GM12878 (cell line): ENCODE results near the gene TIFAB. TPM values are rescaled to one million over a fixed set of nuclear protein-coding genes. Genes with fewer than 3 reads are reported as not detected.

Source experiments
- ATAC-seq: fragments of 200-7000 bp; cut with Tn5 transposase; 3 replicates; pipeline ENCODE4 v1.9.1; 2020; ENCODE audit warnings: mild to moderate bottlenecking, moderate library complexity
- BruUV-seq: library from RNA; stranded (reverse); fragments of 400-500 nt; replicated peaks from 2 replicates; lab custom pipeline; 2021; lab: Mats Ljungman, UMichigan
- CTCF ChIA-PET: fragments of 300-600 bp; sonication (Branson Sonifier 250); formaldehyde crosslinking; extraction: SDS; loops from one replicate; lab custom pipeline; 2021; ENCODE audit warnings: inconsistent platforms; lab: Yijun Ruan, JAX
- POLR2A ChIA-PET: fragments of 350-600 bp; formaldehyde crosslinking; extraction: SDS; loops from one replicate; lab custom pipeline; 2021; ENCODE audit warnings: inconsistent platforms; lab: Charles Lee
- RAD21 ChIA-PET: fragments of 300-600 bp; sonication (Branson Sonifier 250); formaldehyde crosslinking; loops from one replicate; lab custom pipeline; 2023; ENCODE audit warnings: antibody characterized with exemption; ENCODE audit not compliant: unreplicated experiment; lab: Charles Lee
- SMC1A ChIA-PET: fragments of 300-600 bp; sonication (Branson Sonifier 250); formaldehyde crosslinking; loops from one replicate; lab custom pipeline; 2023; ENCODE audit not compliant: unreplicated experiment, uncharacterized antibody; lab: Charles Lee
- DNase-seq: peaks from one replicate; pipeline ENCODE4 v3.0.0-alpha.2; 2011; ENCODE audit warnings: low read depth, low spot score
- FAIRE-seq: peaks from 3 replicates; lab custom pipeline; 2011; peaks lifted over from hg19 to GRCh38; lab: Jason Lieb, UNC
- H2AFZ ChIP-seq: 2 replicates; pipeline ENCODE4 v1.6.0; 2011; ENCODE audit warnings: low read depth, low read length, control low read depth; ENCODE audit not compliant: control insufficient read depth
- H3K27ac ChIP-seq: 2 replicates; pipeline ENCODE4 v1.5.1; 2011; ENCODE audit warnings: control low read depth; ENCODE audit not compliant: control insufficient read depth, insufficient read depth
- H3K27me3 ChIP-seq, 2 experiments: replicated peaks in 1 of 2; 2 replicates each; pipeline versions ENCODE4 v1.6.0 to v1.6.1; 2011; ENCODE audit warnings: low read length in 1 of 2; ENCODE audit not compliant: control insufficient read depth in 2 of 2, insufficient read depth in 2 of 2
- H3K36me3 ChIP-seq, 2 experiments: 2 replicates each; pipeline ENCODE4 v1.5.1; 2011; ENCODE audit warnings: low read length in 1 of 2; ENCODE audit not compliant: control insufficient read depth in 2 of 2, insufficient read depth in 2 of 2
- H3K4me1 ChIP-seq: 2 replicates; pipeline ENCODE4 v1.6.1; 2011; ENCODE audit warnings: mild to moderate bottlenecking, low read length, moderate library complexity, mixed read lengths; ENCODE audit not compliant: control insufficient read depth, insufficient read depth
- H3K4me2 ChIP-seq: 2 replicates; pipeline ENCODE4 v1.6.0; 2011; ENCODE audit warnings: control low read depth; ENCODE audit not compliant: control insufficient read depth, insufficient read depth
- H3K4me3 ChIP-seq: fragments of 200-600 bp; sonication (generic); 2 replicates; pipeline ENCODE4 v1.5.1; 2016
- H3K79me2 ChIP-seq: 2 replicates; pipeline ENCODE4 v1.6.0; 2011; ENCODE audit warnings: low read length; ENCODE audit not compliant: control insufficient read depth, insufficient read depth
- H3K9ac ChIP-seq: 2 replicates; pipeline ENCODE4 v1.8.0; 2011; ENCODE audit warnings: low read length, control low read depth, mixed read lengths; ENCODE audit not compliant: control insufficient read depth, insufficient read depth
- H3K9me3 ChIP-seq: replicated peaks from 3 replicates; pipeline ENCODE4 v1.5.1; 2011; ENCODE audit warnings: mild to moderate bottlenecking, low read length; ENCODE audit not compliant: control insufficient read depth, insufficient read depth
- H4K20me1 ChIP-seq: 2 replicates; pipeline ENCODE4 v1.6.0; 2011; ENCODE audit not compliant: control insufficient read depth, insufficient read depth
- ATF2 ChIP-seq: IDR thresholded peaks from 2 replicates; pipeline ENCODE4 v1.6.1; 2012; ENCODE audit warnings: low read length, inconsistent platforms
- E2F8 ChIP-seq: fragments of 450-650 bp; IDR thresholded peaks from 2 replicates; pipeline ENCODE4 v1.6.1; 2018; ENCODE audit warnings: mild to moderate bottlenecking, low read depth, moderate library complexity; ENCODE audit not compliant: partially characterized antibody
- EED ChIP-seq: sonication (generic); IDR thresholded peaks from 2 replicates; pipeline ENCODE4 v1.6.1; 2016; ENCODE audit warnings: antibody characterized with exemption, low read depth
- HDAC6 ChIP-seq: fragments of 200-600 bp; sonication (generic); IDR thresholded peaks from one replicate; pipeline ENCODE4 v1.8.0; 2017; ENCODE audit warnings: antibody characterized with exemption; ENCODE audit not compliant: unreplicated experiment
- MEF2B ChIP-seq: fragments of 450-650 bp; IDR thresholded peaks from 2 replicates; pipeline ENCODE4 v1.6.1; 2018; ENCODE audit warnings: mild to moderate bottlenecking, moderate library complexity; ENCODE audit not compliant: partially characterized antibody, poor library complexity, severe bottlenecking
- ZBTB4 ChIP-seq: fragments of 450-650 bp; formaldehyde crosslinking; IDR thresholded peaks from 2 replicates; pipeline ENCODE4 v1.4.0; 2022; ENCODE audit warnings: mild to moderate bottlenecking, moderate library complexity
- ZBTB40 ChIP-seq: fragments of 450-650 bp; IDR thresholded peaks from 2 replicates; pipeline ENCODE4 v1.6.1; 2016; ENCODE audit warnings: mild to moderate bottlenecking, moderate library complexity, borderline replicate concordance
- WGBS: methylation state at CpG from one replicate; pipeline ENCODE4 v1.1.6; 2016; ENCODE audit warnings: low lambda C conversion rate; ENCODE audit not compliant: insufficient replicate concordance, insufficient coverage; ENCODE audit errors: missing lambda C conversion rate; 5-methylcytosine and 5-hydroxymethylcytosine counted together
- in situ Hi-C: fragments of 300-500 bp; cut with MboI; formaldehyde crosslinking; loops from 9 replicates; pipeline ENCODE4 v1.14.3; 2018; ENCODE audit warnings: mixed read lengths
- intact Hi-C: fragments of 100-400 bp; cut with micrococcal nuclease; formaldehyde crosslinking; loops from one replicate; pipeline ENCODE4 v1.14.2; 2022; ENCODE audit not compliant: unreplicated experiment
- polyA plus RNA-seq, 11 experiments: library from polyadenylated mRNA; depleted of rRNA in 4 of 11; unstranded in 6 of 11; stranded (reverse) in 5 of 11; fragments of >200 nt; fragmentation: Nextera tagmentation in 4 of 11; fragmentation: Illumina TruSeq in 1 of 11; extraction: Ambion mirVana in 4 of 11; extraction: Trizol in 1 of 11; gene quantifications; 1 replicate in 1 of 11; 2 replicates in 10 of 11; pipeline versions ENCODE4 v1.2.1 to v1.2.3, GENCODE V29; 2011 to 2016; ENCODE audit warnings: inconsistent platforms in 2 of 11, missing spikeins in 2 of 11, low read depth in 1 of 11
- total RNA-seq, 4 experiments: library from RNA; depleted of rRNA in 3 of 4; stranded (reverse); fragments of >200 nt in 3 of 4; fragmentation: Illumina TruSeq in 1 of 4; extraction: Trizol in 1 of 4; gene quantifications; 2 replicates each; pipeline versions ENCODE4 v1.2.1 to v1.2.3, GENCODE V29; 2013 to 2021

The TIFAB gene
- total and polyA plus RNA-seq, 10 of the 15 experiments (the other 5 are each of a cell fraction or from before 2014, with no cell fraction given) = not detected

DNA sequence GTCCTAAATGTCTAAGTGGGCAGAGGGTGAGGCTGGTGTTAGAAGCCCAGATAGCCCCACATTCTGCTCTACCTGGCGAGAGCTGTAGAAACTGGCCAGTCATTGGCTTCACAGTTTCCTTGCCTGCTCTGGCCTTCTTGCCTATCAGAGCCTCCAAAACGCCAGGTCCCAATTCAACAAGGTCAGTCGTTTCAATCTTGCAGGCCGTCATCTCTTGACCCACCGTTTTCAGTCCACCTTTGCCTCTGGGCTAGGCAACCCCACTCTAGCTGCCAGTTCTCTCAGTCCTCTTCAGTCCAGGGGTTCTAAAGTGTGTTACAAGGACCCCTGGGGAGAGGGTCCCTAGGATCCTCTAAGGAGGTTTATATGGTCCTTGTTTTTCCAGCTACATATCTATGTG, 20.0 kb upstream of the TIFAB start:
- Histone ChIP-seq H3K4me1 (no peaks in the 10 kb centered on the region), H3K4me3 (no peak overlapping the region), H3K79me2 (no peaks in the 10 kb centered on the region), H3K27ac (no peak overlapping the region), H3K27me3 (peaks cover 0 to 6% of the 10 kb centered on the region in 2 experiments; a peak in 2 of 4 replicates), H2AFZ (no peak overlapping the region), H3K36me3 (no peaks in the 10 kb centered on the region), H3K9me3 (no peaks in the 10 kb centered on the region), H3K4me2 (no peak overlapping the region), H4K20me1 (no peaks in the 10 kb centered on the region), H3K9ac (no peak overlapping the region)
- no peak for DNase-seq
- ChIA-PET RAD21 (no interaction called here), POLR2A (no interaction called here), SMC1A (interaction anchor here (1.4 kb wide), 1 partner anchor 80 kb away, joined by 4 read pairs; no protein-coding TSS in a partner anchor), CTCF (interaction anchor here (0.8 to 2.9 kb wide), 2 partner anchors 12 to 14 kb away, joined by 4 to 8 read pairs; no protein-coding TSS in a partner anchor)
- ATAC-seq = no peak
- BruUV-seq = no TSS peak
- FAIRE-seq = no peak
- in situ Hi-C loops (no loop called here), intact Hi-C loops (no loop called here)
- no peak for TF ChIP-seq EED
- TF ChIP-seq HDAC6 = no peak
- TF ChIP-seq ZBTB4 (CRISPR knock-in tag) = no peak
- TF ChIP-seq ZBTB40 = no peak
- no peak for TF ChIP-seq MEF2B
- TF ChIP-seq ATF2 = no peak
- no peak for TF ChIP-seq E2F8
- 34% methylated on average over 5 of the region's 5 CpGs for WGBS
